NCI-H69 (cell line): ENCODE data around the gene C21orf91.

Source experiments
- DNase-seq: peaks from one replicate; lab custom pipeline; 2025; lab: John Stamatoyannopoulos, UW

C21orf91 gene

GRCh38 chr21:17797967-17798366 is 21.2 kb downstream of the C21orf91 start:
- DNase-seq = no peak

- DNase-seq = no peak
Observed at GRCh38 chr21:17796503-17796902, 22.7 kb downstream of the C21orf91 start.

GRCh38 chr21:17796037-17796403 is 23.1 kb downstream of the C21orf91 start:
- no peak for DNase-seq

- no peak for DNase-seq
Observed at GRCh38 chr21:17795146-17796036, 23.8 kb downstream of the C21orf91 start.

- no peak for DNase-seq
Observed at GRCh38 chr21:17794518-17795145, 24.5 kb downstream of the C21orf91 start.

GRCh38 chr21:17793246-17794123 is 25.7 kb downstream of the C21orf91 start:
- peak; percentile 12 for DNase-seq

- DNase-seq = no peak
Observed at GRCh38 chr21:17789656-17790055, 29.5 kb downstream of the C21orf91 start.

- DNase-seq = no peak
Observed at GRCh38 chr21:17789069-17789468, 30.1 kb downstream of the C21orf91 start.

- peak; percentile 29 for DNase-seq
Observed at GRCh38 chr21:17786851-17787181, 32.3 kb downstream of the C21orf91 start.

GRCh38 chr21:17786071-17786850 is 32.9 kb downstream of the C21orf91 start:
- no peak for DNase-seq

- DNase-seq = no peak
Observed at GRCh38 chr21:17785403-17785788, 33.8 kb downstream of the C21orf91 start.

GRCh38 chr21:17784604-17785402 is 34.4 kb downstream of the C21orf91 start:
- DNase-seq = no peak

- no peak for DNase-seq
Observed at GRCh38 chr21:17784180-17784598, 35.0 kb downstream of the C21orf91 start.

GRCh38 chr21:17783481-17784179 is 35.5 kb downstream of the C21orf91 start:
- DNase-seq = no peak

GRCh38 chr21:17783003-17783402 is 36.2 kb downstream of the C21orf91 start:
- no peak for DNase-seq

GRCh38 chr21:17782051-17782450 is 37.1 kb downstream of the C21orf91 start:
- DNase-seq = no peak

GRCh38 chr21:17781524-17781923 is 37.6 kb downstream of the C21orf91 start:
- no peak for DNase-seq

GRCh38 chr21:17780539-17780938 is 38.6 kb downstream of the C21orf91 start:
- DNase-seq = no peak

GRCh38 chr21:17779980-17780379 is 39.2 kb downstream of the C21orf91 start:
- DNase-seq = no peak

- DNase-seq = no peak
Observed at GRCh38 chr21:17779496-17779895, 39.7 kb downstream of the C21orf91 start.
